Stimulated activated CD4-positive, alpha-beta T cell treated with anti-CD3 and anti-CD28 coated beads, Interleukin-15, amount 100 ng/mL, for 1 hour (primary cell): ENCODE data around the gene PER1.

Experiments used
- DNase-seq, 2 donors: peaks; one replicate each; pipeline ENCODE4 v3.0.0-alpha.2; 2020; ENCODE audit warnings: low read depth in 1 of 2, low spot score in 1 of 2

Gene PER1

DNA sequence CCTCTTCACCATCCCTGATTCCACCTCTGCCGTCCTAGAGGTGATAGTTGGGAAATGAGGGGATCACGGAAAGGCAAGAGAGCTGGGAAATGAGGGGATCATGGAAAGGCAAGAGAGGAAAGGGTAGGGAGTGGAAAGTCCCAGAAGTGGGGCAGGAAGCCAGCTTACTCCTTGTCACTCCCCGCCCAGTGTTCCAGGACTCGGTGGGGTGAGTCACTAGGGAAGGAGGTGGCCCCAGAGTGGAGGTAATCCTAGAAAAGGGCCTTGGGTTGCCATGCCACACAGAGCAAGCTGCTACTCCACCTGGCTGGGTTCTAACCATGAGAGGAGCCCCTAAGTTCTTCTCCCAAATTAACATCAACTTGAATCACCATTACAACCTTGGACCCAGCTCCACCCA, 48.7 kb downstream of the PER1 start:
- DNase-seq = no peak

DNA sequence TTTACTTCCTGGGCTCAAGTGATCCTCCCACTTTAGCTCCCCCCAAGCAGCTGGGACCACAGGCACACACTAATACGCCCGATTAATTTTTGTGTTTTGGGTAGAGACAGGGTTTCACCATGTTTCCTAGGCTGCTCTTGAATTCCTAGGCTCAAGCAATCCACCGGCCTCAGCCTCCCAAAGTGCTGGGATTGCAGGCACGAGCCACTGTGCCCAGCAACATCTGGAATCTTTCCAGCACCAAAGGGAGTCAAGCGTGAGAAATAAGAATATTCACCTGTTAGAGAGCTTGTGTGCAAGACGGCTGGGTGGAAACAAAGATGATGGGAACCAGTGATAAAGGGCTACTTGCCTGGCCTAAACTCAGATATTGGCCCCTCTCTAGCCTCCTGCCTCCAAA, 50.5 kb downstream of the PER1 start:
- DNase-seq = no peak

DNA sequence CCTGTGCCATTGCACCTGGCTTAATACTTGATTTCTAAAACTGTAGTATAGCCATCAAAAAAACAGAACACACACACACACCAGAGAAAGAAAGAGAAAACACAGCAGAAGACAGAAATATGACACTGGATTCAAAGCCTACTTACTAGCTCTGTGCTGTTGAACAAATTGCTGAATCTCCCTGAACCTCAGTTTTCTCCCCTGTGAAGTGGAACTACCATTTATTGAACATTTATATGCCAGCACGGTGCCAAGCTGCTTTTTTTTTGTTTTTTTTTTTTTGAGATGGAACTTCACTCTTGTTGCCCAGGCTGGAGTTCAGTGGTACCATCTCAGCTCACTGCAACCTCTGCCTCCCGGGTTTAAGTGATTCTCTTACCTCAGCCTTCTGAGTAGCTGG, 51.4 kb downstream of the PER1 start:
- no peak for DNase-seq

DNA sequence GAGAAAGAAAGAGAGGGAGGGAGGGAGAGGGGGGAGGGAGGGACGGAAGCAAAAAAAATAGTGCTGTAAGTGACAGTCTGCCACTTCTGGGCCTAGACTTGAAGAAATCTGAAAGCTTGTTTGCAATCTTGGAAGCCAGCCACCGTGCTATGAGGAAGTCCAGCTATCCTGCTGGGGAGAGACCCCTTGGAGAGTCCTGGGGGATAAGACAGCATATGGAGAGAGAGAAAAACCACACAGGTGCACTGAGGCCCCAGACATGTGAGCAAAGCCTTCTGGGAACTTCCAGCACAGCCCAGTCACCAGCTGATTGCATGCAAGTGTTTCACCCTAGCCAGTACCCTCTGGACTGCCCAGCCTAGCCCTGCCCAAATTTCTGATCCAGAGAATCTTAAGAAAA, 52.1 kb downstream of the PER1 start:
- no peak for DNase-seq

DNA sequence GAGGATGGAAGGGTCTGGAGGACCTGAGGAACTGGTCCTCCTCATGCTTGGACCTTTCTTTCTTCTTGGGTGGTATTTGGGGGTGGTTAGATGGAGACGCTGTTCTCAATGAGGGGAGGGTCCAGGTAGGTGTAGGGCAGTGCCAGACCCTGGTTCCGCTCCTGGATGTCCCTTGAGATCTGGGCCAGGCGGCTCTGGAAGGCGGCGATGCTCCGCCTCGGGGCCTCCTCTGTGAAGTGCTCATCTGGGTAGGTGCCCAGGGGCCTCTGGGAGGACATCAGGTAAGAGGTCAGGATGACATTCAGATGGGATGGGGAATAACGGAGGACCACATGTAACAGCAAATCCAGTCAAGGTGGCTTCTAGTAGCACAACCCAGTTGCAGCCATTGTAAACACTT, 55.7 kb downstream of the PER1 start:
- DNase-seq = no peak

DNA sequence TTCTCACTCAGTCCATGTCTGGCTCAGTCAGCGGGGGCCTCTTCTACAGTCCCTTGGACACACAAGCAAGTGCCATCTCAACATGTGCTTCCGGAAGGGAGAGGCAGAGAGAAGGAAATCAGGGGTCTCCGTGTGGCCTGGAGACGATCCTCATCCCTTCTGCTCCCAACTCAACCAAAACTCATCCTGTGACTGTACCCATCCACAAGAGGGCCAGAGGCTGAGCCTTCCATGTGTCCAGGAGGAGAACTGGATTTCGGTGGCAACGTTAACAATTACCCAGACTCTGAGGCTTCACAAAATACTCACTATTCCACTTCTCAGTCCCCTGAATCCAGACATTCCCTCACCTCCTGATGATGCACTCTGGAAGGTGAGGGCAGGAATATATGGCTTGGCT, 56.8 kb downstream of the PER1 start:
- DNase-seq = no peak

DNA sequence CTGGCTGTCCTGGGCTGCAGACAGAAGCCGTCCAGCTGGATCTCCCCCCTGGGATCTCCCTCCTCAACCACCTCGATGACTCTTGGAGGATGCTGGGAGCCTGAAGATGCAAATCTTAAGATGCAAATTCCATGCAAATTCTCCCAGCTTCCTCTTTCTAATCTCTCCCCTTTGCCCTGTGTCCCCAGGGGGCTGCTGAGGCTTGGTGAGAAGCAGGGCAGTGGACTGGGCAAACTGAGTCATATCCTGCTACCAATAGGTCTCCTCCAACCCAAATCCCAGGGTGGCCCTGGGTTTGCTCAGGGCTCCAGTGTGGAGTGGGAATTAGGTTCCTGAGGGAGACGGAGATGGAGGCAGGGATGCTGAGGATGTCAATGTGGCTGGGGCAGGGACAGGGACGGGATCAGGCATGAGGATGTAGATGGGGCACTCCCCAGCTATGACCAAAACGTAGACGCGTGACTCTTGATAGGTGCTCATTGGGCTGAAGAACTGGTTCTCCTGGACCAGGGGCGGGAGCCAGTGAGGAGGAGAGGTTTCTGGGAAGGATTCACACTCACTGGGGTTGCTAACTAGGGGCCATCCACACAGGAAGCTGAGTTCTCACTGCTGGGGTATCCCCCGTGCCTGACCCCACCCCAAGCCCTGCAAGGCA, 61.0 kb downstream of the PER1 start:
- DNase-seq = no peak
